Psoas muscle (tissue), 8 donors: Measurements from ENCODE around the gene KAT2B. TPM values are rescaled to one million over a fixed set of nuclear protein-coding genes. Genes with fewer than 3 reads are reported as not detected.

Source experiments
- ATAC-seq, 4 donors: fragments of 200-7000 bp; cut with Tn5 transposase; one replicate each; pipeline ENCODE4 v1.9.1; 2020; ENCODE audit warnings: moderate library complexity in 3 of 4, mild to moderate bottlenecking in 2 of 4
- DNase-seq, 2 donors: peaks; one replicate each; pipeline ENCODE4 v3.0.0-alpha.2; 2020
- H3K27ac ChIP-seq: fragments of 200-600 bp; one replicate; pipeline ENCODE4 v1.8.0; 2022
- H3K27me3 ChIP-seq, 3 donors: fragments of 200-600 bp in 1 of 3; one replicate each; pipeline versions ENCODE4 v1.6.1 to v1.8.0; 2013 to 2022; ENCODE audit warnings: low read length in 2 of 3, mild to moderate bottlenecking in 2 of 3, moderate library complexity in 1 of 3; ENCODE audit not compliant: insufficient read depth in 3 of 3
- H3K36me3 ChIP-seq, 2 donors: fragments of 200-600 bp in 1 of 2; one replicate each; pipeline versions ENCODE4 v1.6.1 to v1.8.0; 2013 to 2022; ENCODE audit warnings: low read depth in 1 of 2, mild to moderate bottlenecking in 1 of 2, moderate library complexity in 1 of 2; ENCODE audit not compliant: insufficient read depth in 1 of 2
- H3K4me1 ChIP-seq: fragments of 200-600 bp; one replicate; pipeline ENCODE4 v1.8.0; 2022
- H3K4me3 ChIP-seq: fragments of 200-600 bp; one replicate; pipeline ENCODE4 v1.8.0; 2022; ENCODE audit warnings: mild to moderate bottlenecking
- H3K9me3 ChIP-seq: fragments of 200-600 bp; one replicate; pipeline ENCODE4 v1.8.0; 2022
- CTCF ChIP-seq: fragments of 200-600 bp; IDR thresholded peaks from one replicate; pipeline ENCODE4 v1.8.0; 2022; ENCODE audit warnings: antibody characterized with exemption
- WGBS, 3 donors: extraction: QIAGEN DNeasy Blood & Tissue Kit; methylation state at CpG; one replicate each; pipeline versions ENCODE4 v1.1.6 to v1.1.7; 2013; 5-methylcytosine and 5-hydroxymethylcytosine counted together
- intact Hi-C, 2 donors: fragments of 100-400 bp; cut with DNase I; formaldehyde crosslinking; loops; one replicate each; pipeline versions ENCODE4 v1.11.0 to v1.14.2; 2022
- polyA plus RNA-seq, 3 donors: library from polyadenylated mRNA; stranded (reverse); fragments of 200-250 nt; gene quantifications; one replicate each; pipeline ENCODE4 v1.2.3, GENCODE V29; 2013
- total RNA-seq, 4 donors: library from RNA; stranded (reverse); fragmentation: NEBNext Ultra II Directional in 2 of 4; extraction: Animal tissue kit (Norgen Biotek cat#: 25700) in 2 of 4; gene quantifications; one replicate each; pipeline versions ENCODE4 v1.2.1 to v1.2.4, GENCODE V29; 2021 to 2023
- donor health status: healthy with polysubstance abuse.
- donor health status: DM: no; HTN: no; CAD: no; lungs with moderate emphysema.
- donor health status: Bipolar disorder and iron deficiency.
- donor health status: healthy.
- donor health status: DM: yes; HTN: yes; CAD: no.
- donor health status: DM: no; HTN: no; CAD: no.
- donor health status: DM: no; HTN: no; CAD: no.
- donor health status: DM: yes; HTN: yes; CAD: no.

Gene KAT2B
- total and polyA plus RNA-seq, 7 donors, result 10.8 to 62.2 (median 28.3) TPM

DNA sequence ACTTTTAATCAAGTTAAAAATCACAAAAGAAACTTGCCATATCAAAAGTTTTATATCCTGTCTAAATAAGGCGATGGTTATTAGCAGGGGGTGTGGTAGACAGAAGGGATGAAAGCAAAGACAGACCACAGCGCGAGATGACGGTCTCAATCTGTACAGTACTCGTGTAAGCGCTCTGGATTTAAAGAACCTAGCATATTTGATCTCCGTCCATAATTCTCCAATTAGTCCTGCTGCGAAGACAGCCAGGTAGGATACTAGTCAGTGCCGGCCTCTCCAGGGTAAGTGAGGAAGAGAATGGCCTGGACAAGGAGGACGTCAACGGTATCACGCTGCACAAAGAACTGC is 145.1 kb downstream of the KAT2B start:
- intact Hi-C loops, result loop anchor here (5.0 to 10.0 kb wide), 3 partner anchors 148 to 238 kb away; partner anchors contain the start of gene RAB5A (in 2 of the 2)
- H3K36me3 ChIP-seq, result no peaks in the 10 kb centered on the region
- H3K27ac ChIP-seq, result no peak overlapping the region
- no peaks in the 10 kb centered on the region for H3K27me3 ChIP-seq
- ATAC-seq (no peak), DNase-seq (no peak)
- 5 to 7% (median 7%) methylated on average over 12 of the region's 12 CpGs for WGBS, 3 donors
- TF ChIP-seq CTCF, result no peak
- peak overlapping the region; percentile 74 for H3K4me3 ChIP-seq
- peaks cover 9% of the 10 kb centered on the region for H3K4me1 ChIP-seq
- H3K9me3 ChIP-seq, result no peaks in the 10 kb centered on the region

DNA sequence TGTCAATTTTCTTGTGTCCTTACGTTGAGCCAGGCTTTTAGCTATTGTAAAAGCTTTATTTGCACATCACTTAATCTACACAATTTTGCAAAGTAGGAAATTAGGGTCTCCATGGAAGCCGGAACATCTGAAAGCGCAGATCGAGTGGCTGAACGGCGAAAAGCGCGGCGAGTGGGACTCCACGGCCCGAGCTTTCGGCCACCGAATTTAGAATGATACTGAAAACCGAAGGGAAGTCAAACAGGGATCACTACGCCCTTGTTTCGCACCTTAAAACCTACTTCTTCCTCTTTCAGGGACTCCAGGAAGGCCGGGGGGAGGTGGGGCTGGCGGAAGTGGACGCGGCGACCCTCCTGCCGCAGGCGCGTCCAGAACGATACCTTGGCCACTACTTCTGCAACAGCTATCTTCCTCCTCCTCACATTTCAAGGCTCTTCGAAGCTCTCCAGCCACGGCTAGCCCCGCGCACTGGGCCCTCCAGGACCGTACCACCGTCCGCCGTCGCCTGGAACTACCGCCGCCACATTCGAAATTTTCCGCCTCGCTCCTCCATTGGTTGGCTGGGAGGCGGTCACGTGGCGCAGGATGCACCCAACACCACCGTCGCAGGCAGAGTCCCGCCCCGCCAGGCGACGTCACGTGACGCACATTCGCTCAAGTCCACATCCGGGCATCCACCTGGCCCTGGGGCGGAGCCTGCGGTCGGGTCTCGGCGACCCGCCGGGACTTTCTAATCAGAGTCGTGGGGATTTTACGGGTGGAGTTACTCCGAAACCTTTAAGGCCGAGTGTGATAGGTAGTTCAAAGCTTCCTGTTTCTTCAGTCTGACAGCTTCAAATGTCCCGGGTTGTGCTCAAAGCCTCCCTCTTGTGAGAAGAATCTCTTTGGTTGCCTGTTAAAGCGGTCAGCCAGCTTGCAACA is 145.7 kb downstream of the KAT2B start, which contains the start of gene SGO1:
Gene SGO1 (minus strand): TSS at position 528 of the 921 bp plus-strand sequence. CDS start 2,179 bp downstream, outside the sequence.
- Histone ChIP-seq H3K9me3 (no peaks in the 10 kb centered on the region), H3K27ac (peak within 1 kb of the TSS; percentile 87), H3K4me1 (peaks cover 9% of the 10 kb centered on the region), H3K27me3 (no peaks in the 10 kb centered on the region), H3K4me3 (peak within 1 kb of the TSS; percentile 74), H3K36me3 (no peaks in the 10 kb centered on the region)
- no peak for TF ChIP-seq CTCF
- WGBS, 3 donors, result 0 to 1% (median 1%) methylated on average over 65 of the region's 65 CpGs
- intact Hi-C loops, result loop anchor here (5.0 to 10.0 kb wide), 3 partner anchors 149 to 239 kb away; partner anchors contain the start of gene RAB5A (in 2 of the 2)
- peak; percentile 99 to 100 for DNase-seq
- peak; percentile 100 for ATAC-seq

- no peaks in the 10 kb centered on the region for H3K36me3 ChIP-seq
- TF ChIP-seq CTCF, result no peak
- H3K27ac ChIP-seq, result peak overlapping the region; percentile 87
- H3K4me1 ChIP-seq, result peaks cover 9% of the 10 kb centered on the region
- intact Hi-C loops, result loop anchor here (5.0 to 10.0 kb wide), 3 partner anchors 149 to 239 kb away; partner anchors contain the start of gene RAB5A (in 2 of the 2)
- no peak for DNase-seq
- ATAC-seq, result peak in 2 of 4 donors; percentile 13 to 45
- H3K27me3 ChIP-seq, result no peaks in the 10 kb centered on the region
- H3K4me3 ChIP-seq, result peak overlapping the region; percentile 74
- WGBS, 3 donors, result 2% methylated on average over 9 of the region's 9 CpGs
- no peaks in the 10 kb centered on the region for H3K9me3 ChIP-seq
Measured at GRCh38 chr3:20186600-20187004, 146.4 kb downstream of the KAT2B start.

DNA sequence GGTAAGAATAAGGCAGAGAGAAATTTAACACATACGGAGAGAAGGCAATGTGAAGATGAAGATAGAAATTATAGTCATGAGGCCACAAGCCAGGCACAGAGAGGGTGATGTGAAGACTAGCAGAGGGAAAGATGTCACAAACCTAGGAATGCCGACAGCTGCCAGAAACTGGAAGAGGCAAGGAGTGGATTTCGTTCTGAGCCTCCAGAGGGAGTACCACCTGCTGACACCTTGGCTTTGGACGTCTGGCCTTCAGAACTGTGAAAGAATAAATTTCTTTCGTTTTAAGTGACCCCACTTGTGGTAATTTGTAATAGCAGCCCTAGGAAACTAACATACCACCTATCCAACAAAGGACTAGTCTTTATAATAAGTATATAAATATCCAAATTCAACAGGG is 150.7 kb downstream of the KAT2B start:
- DNase-seq, result no peak
- no peak for TF ChIP-seq CTCF
- Histone ChIP-seq H3K9me3 (no peaks in the 10 kb centered on the region), H3K36me3 (no peaks in the 10 kb centered on the region), H3K27ac (no peak overlapping the region), H3K4me3 (no peak overlapping the region), H3K27me3 (no peaks in the 10 kb centered on the region), H3K4me1 (peaks cover 4% of the 10 kb centered on the region)
- no peak for ATAC-seq
- 46 to 58% (median 56%) methylated on average over 5 of the region's 5 CpGs for WGBS, 3 donors
- intact Hi-C loops, result no loop called here
